Activated CD4-positive, alpha-beta T cell treated with anti-CD3 and anti-CD28 coated beads, Interleukin-2, amount 10 ng/mL, durations not matched to agents 24 days and 14 days (primary cell): ENCODE measurements around the gene PTDSS2. TPM values are rescaled to one million over a fixed set of nuclear protein-coding genes. Genes with fewer than 3 reads are reported as not detected.

Experiments
- DNase-seq: peaks from one replicate; pipeline ENCODE4 v3.0.0; 2022
- H3K27ac Mint-ChIP-seq: one replicate; pipeline ENCODE4 v1.8.0; 2022; ENCODE audit warnings: mild to moderate bottlenecking, mixed read lengths
- H3K27me3 Mint-ChIP-seq: one replicate; pipeline ENCODE4 v1.8.0; 2022; ENCODE audit warnings: mixed read lengths
- H3K36me3 Mint-ChIP-seq: one replicate; pipeline ENCODE4 v1.8.0; 2022; ENCODE audit warnings: low read depth, mild to moderate bottlenecking, mixed read lengths
- H3K4me1 Mint-ChIP-seq: one replicate; pipeline ENCODE4 v1.8.0; 2021; ENCODE audit warnings: mixed read lengths
- H3K4me3 Mint-ChIP-seq: one replicate; pipeline ENCODE4 v1.8.0; 2022; ENCODE audit warnings: mild to moderate bottlenecking, moderate library complexity, mixed read lengths
- H3K9me3 Mint-ChIP-seq: one replicate; pipeline ENCODE4 v1.8.0; 2021; ENCODE audit warnings: mixed read lengths
- intact Hi-C: fragments of 100-400 bp; cut with micrococcal nuclease; formaldehyde crosslinking; loops from one replicate; pipeline ENCODE4 v1.15.1; 2023
- total RNA-seq: library from RNA; stranded (reverse); gene quantifications from 2 replicates; pipeline ENCODE4 v1.2.3, GENCODE V29; 2022

PTDSS2 gene
- total RNA-seq, 1 donor from 2014 or later, result 31.0 TPM

GRCh38 chr11:443542-444199 is 6.4 kb upstream of the PTDSS2 start:
- H3K36me3 Mint-ChIP-seq, result no peaks in the 10 kb centered on the region
- intact Hi-C loops, result no loop called here
- DNase-seq, result no peak
- H3K27me3 Mint-ChIP-seq, result peaks cover 8% of the 10 kb centered on the region
- H3K9me3 Mint-ChIP-seq, result no peaks in the 10 kb centered on the region
- H3K4me1 Mint-ChIP-seq, result peaks cover 8% of the 10 kb centered on the region
- H3K27ac Mint-ChIP-seq, result no peak overlapping the region
- H3K4me3 Mint-ChIP-seq, result no peak overlapping the region

- intact Hi-C loops, result no loop called here
- no peak overlapping the region for H3K27ac Mint-ChIP-seq
- H3K4me1 Mint-ChIP-seq, result peaks cover 10% of the 10 kb centered on the region
- H3K9me3 Mint-ChIP-seq, result no peaks in the 10 kb centered on the region
- no peak for DNase-seq
- peaks cover 8% of the 10 kb centered on the region for H3K27me3 Mint-ChIP-seq
- no peak overlapping the region for H3K4me3 Mint-ChIP-seq
- no peaks in the 10 kb centered on the region for H3K36me3 Mint-ChIP-seq
Observed at GRCh38 chr11:444396-445144, 5.5 kb upstream of the PTDSS2 start.

DNA sequence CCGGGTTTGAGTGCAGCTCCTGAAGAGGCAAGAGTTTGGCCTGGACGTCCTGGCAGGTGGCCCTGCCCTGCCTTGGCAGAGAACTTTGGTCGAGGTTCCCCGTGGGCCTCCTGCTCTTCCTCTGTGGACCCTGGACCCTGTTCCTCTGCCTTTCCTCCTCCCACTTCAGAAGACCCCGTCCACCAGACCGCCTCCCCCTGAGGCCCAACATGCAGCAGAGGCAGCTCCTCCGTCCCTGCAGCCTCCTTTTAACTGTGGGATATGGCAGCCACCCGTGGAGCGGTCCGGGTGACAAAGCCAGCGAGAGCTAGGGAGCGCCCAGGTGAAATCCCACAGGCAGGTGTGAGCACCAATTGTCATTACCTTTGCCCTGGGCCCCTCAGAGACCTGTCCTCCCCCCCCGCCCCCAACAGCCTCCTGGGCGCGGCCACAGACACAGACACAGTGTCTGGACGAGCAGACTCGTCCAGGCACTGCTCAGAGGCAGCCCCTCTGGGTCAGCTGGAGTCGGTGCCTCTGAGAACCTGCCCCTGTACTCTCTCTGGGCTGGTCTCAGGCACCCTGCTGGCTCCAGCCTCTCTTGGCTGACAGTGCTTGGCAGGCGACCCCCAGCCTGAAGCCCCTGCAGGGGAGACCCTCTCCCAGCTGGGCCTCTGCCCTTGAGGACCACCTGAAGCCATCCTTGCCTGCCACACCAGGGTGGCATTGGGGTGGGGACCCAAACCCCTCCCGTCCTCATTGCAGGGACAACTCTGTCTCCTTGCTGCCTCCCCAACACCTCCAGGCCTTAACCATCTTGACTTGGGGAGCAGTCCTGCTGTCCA is 4.1 kb upstream of the PTDSS2 start:
- no peak for DNase-seq
- Mint-ChIP-seq H3K4me1 (peaks cover 8% of the 10 kb centered on the region), H3K27me3 (peaks cover 8% of the 10 kb centered on the region), H3K36me3 (peaks cover 2% of the 10 kb centered on the region), H3K27ac (no peak overlapping the region), H3K9me3 (no peaks in the 10 kb centered on the region), H3K4me3 (no peak overlapping the region)
- intact Hi-C loops, result no loop called here

DNA sequence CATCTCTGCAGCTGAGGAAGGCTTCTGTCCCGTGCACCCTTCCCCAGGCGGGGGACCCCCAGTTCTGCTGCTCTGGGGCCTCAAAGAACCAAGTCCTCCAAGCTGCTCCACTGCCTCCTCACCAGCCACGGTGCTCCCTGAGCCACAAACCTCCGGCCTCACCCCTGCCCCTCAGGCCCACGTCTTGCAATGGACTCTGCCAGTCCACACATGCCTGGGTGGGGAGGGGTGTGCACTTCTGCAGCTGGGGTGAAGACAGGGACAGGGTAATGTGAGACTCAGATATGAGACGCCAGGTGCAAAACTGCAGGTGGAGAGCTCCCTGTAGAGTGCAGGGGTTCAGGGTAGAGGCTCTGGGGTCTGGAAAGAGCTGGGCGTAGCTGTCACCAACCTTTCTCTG is 3.2 kb upstream of the PTDSS2 start:
- no peak for DNase-seq
- H3K36me3 Mint-ChIP-seq, result peaks cover 9% of the 10 kb centered on the region
- H3K4me3 Mint-ChIP-seq, result no peak overlapping the region
- peak overlapping the region; percentile 75 for H3K27ac Mint-ChIP-seq
- H3K4me1 Mint-ChIP-seq, result peaks cover 13% of the 10 kb centered on the region
- intact Hi-C loops, result no loop called here
- H3K9me3 Mint-ChIP-seq, result no peaks in the 10 kb centered on the region
- H3K27me3 Mint-ChIP-seq, result peaks cover 8% of the 10 kb centered on the region

DNA sequence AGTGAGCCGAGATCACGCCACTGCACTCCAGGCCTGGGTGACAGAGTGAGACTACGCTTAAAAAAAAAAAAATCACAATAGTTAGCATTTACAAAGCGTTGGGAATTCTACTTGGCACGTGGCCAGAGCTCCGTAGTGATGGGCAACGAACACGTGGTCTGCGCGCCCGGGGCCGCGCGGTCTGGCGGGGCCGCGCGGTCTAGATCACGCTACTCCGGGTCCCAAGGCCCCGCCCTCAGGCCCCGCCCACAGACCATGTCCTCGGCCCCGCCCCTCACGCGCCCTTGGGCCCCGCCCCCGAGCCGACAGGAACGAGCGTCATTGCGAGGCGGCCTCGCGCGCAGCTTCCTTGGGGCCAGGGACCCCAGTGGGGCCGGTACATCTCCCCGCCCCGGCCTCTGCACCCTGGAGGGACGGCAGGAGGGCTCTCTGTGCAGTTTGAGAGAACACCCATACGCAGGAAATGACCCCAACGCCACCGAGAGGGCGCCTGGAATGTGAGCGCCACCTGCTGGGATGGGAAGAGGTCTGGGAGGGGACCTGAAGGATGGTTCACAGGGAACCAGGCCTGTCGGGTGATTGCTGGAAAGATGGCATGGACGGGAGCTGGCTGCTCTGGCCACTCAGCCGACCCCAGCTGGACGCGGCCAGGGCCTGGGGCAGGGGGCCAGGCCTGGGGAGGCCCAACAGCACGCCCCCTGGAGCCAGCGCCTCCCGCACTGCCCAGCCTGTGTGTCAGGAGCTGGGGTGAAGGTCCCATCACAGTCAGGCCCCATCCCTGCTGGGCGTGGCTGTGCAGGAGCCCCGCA is 2.0 kb upstream of the PTDSS2 start:
- peak; percentile 98 for DNase-seq
- peak overlapping the region; percentile 97 for H3K27ac Mint-ChIP-seq

DNA sequence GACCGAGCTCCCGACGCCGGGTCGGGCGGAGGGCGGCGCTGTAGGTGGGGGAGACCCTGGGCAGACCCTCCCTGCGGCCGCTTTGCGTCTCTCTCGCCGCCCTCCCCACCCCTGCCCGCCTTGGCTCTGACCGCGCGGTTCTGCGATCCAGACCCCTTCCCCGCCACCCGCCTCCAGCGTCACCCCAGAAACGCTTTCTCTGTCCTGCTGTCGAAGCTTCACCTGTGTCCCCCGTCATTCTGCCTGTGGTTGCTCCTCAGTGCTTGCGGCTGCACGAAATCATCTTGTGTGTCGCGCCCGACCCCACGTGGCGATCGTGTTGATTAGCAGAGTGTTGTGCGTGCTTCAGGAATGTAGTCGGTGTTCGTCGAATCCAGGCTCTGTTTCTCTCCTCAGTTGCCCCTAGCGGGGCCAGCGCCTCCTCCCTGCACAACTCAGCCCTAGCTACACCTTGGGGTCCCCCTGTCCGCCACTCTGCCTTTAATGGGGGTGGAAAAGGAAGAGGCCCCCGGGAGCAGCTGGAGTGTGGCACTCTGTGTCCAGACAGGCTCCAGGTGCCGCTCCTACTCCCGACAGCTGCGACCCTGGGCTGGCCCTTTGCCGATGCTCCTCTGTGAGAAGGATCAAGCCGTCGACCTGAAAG is 851 bp downstream of the PTDSS2 start:
- H3K4me3 Mint-ChIP-seq, result peak overlapping the region; percentile 96
- H3K27ac Mint-ChIP-seq, result peak overlapping the region; percentile 97
- peaks cover 17% of the 10 kb centered on the region for H3K4me1 Mint-ChIP-seq
- no peaks in the 10 kb centered on the region for H3K9me3 Mint-ChIP-seq
- intact Hi-C loops, result loop anchor here (1.0 to 2.0 kb wide), 3 partner anchors 55 to 136 kb away; partner anchors contain the start of gene IFITM1
- peak; percentile 93 for DNase-seq
- H3K36me3 Mint-ChIP-seq, result peaks cover 24% of the 10 kb centered on the region
- H3K27me3 Mint-ChIP-seq, result no peaks in the 10 kb centered on the region

More for the DNA sequence above, 2.0 kb upstream of the PTDSS2 start:
- H3K9me3 Mint-ChIP-seq, result no peaks in the 10 kb centered on the region
- peaks cover 12% of the 10 kb centered on the region for H3K36me3 Mint-ChIP-seq
- H3K4me3 Mint-ChIP-seq, result peak overlapping the region; percentile 97
- peaks cover 8% of the 10 kb centered on the region for H3K27me3 Mint-ChIP-seq
- H3K4me1 Mint-ChIP-seq, result peaks cover 13% of the 10 kb centered on the region
- intact Hi-C loops, result loop anchor here (1.0 kb wide), 3 partner anchors 32 to 241 kb away; partner anchors contain the start of genes BET1L and RIC8A

- intact Hi-C loops, result loop anchor here (2.0 kb wide), 2 partner anchors 67 to 137 kb away; partner anchors contain the start of gene IFITM1
- peak overlapping the region; percentile 96 for H3K4me3 Mint-ChIP-seq
- peaks cover 22% of the 10 kb centered on the region for H3K4me1 Mint-ChIP-seq
- H3K36me3 Mint-ChIP-seq, result peaks cover 28% of the 10 kb centered on the region
- no peak overlapping the region for H3K27ac Mint-ChIP-seq
- no peak for DNase-seq
- no peaks in the 10 kb centered on the region for H3K27me3 Mint-ChIP-seq
- H3K9me3 Mint-ChIP-seq, result no peaks in the 10 kb centered on the region
Observed at GRCh38 chr11:451738-452137, 1.7 kb downstream of the PTDSS2 start.

DNA sequence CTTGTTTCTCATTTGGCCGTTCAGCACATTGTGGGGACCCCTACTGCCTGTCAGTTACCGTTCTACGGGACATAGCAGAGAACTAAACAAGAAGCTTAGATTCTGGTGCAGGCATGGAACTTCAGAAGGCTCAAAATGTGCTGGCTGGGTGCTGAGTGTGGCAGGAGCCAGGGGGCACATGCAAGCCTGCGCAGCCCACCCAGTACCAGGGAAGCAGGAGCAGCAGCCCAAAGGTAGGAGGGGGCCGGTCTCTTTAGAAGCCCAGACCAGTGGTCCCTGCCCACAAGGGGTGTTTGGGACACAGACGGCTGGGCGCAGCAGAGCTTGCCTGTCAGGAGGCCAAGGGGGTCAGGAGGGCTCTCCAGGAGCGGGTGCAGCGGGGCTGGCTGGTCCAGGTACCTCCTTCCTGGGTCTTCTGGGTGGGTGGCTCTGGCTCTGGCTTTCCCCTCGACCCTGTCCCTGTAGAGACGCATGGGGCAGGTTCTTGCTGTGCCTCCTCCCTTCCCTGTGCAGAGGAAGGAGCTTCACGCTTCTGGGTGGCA is 2.2 kb downstream of the PTDSS2 start:
- Mint-ChIP-seq H3K27me3 (no peaks in the 10 kb centered on the region), H3K27ac (no peak overlapping the region), H3K4me3 (no peak overlapping the region), H3K36me3 (peaks cover 32% of the 10 kb centered on the region), H3K4me1 (peaks cover 28% of the 10 kb centered on the region), H3K9me3 (no peaks in the 10 kb centered on the region)
- no peak for DNase-seq
- intact Hi-C loops, result no loop called here

- Mint-ChIP-seq H3K36me3 (peaks cover 37% of the 10 kb centered on the region), H3K27ac (no peak overlapping the region), H3K4me1 (peaks cover 34% of the 10 kb centered on the region), H3K9me3 (no peaks in the 10 kb centered on the region), H3K27me3 (no peaks in the 10 kb centered on the region), H3K4me3 (no peak overlapping the region)
- intact Hi-C loops, result no loop called here
- no peak for DNase-seq
Observed at GRCh38 chr11:452916-453527, 2.9 kb downstream of the PTDSS2 start.

- H3K27me3 Mint-ChIP-seq, result no peaks in the 10 kb centered on the region
- peaks cover 34% of the 10 kb centered on the region for H3K4me1 Mint-ChIP-seq
- H3K9me3 Mint-ChIP-seq, result no peaks in the 10 kb centered on the region
- H3K27ac Mint-ChIP-seq, result no peak overlapping the region
- intact Hi-C loops, result no loop called here
- no peak for DNase-seq
- H3K4me3 Mint-ChIP-seq, result no peak overlapping the region
- H3K36me3 Mint-ChIP-seq, result peaks cover 37% of the 10 kb centered on the region
Observed at GRCh38 chr11:453564-453963, 3.5 kb downstream of the PTDSS2 start.

- Mint-ChIP-seq H3K4me3 (no peak overlapping the region), H3K27me3 (no peaks in the 10 kb centered on the region), H3K9me3 (no peaks in the 10 kb centered on the region), H3K27ac (no peak overlapping the region), H3K36me3 (peaks cover 37% of the 10 kb centered on the region), H3K4me1 (peaks cover 32% of the 10 kb centered on the region)
- DNase-seq, result no peak
- intact Hi-C loops, result no loop called here
Observed at GRCh38 chr11:454043-454442, 4.0 kb downstream of the PTDSS2 start.

GRCh38 chr11:454801-455565 is 4.9 kb downstream of the PTDSS2 start:
- Mint-ChIP-seq H3K4me1 (peaks cover 30% of the 10 kb centered on the region), H3K36me3 (peaks cover 38% of the 10 kb centered on the region), H3K9me3 (no peaks in the 10 kb centered on the region), H3K4me3 (no peak overlapping the region), H3K27ac (no peak overlapping the region), H3K27me3 (no peaks in the 10 kb centered on the region)
- intact Hi-C loops, result no loop called here
- DNase-seq, result no peak
